Karpas-422 (cell line): Measurements from ENCODE around the gene ISG15. TPM values are rescaled to one million over a fixed set of nuclear protein-coding genes. Genes with fewer than 3 reads are reported as not detected.

ENCODE experiments used
- DNase-seq: peaks from one replicate; pipeline ENCODE4 v3.0.0-alpha.2; 2015
- H2AFZ ChIP-seq: fragments of 200-600 bp; sonication (generic); 2 replicates; pipeline ENCODE4 v1.6.1; 2014; ENCODE audit warnings: antibody characterized with exemption, low read length, mixed read lengths
- H3K27ac ChIP-seq: fragments of 200-600 bp; sonication (generic); 2 replicates; pipeline ENCODE4 v1.5.1; 2014; ENCODE audit warnings: mild to moderate bottlenecking, low read length, moderate library complexity
- H3K27me3 ChIP-seq: fragments of 200-600 bp; sonication (generic); 2 replicates; pipeline ENCODE4 v1.6.1; 2014; ENCODE audit warnings: low read length, mixed read lengths
- H3K36me3 ChIP-seq: fragments of 200-600 bp; sonication (generic); 2 replicates; pipeline ENCODE4 v1.6.1; 2014; ENCODE audit warnings: low read length, mixed read lengths; ENCODE audit not compliant: insufficient read depth
- H3K4me1 ChIP-seq: fragments of 200-600 bp; sonication (generic); 2 replicates; pipeline ENCODE4 v1.6.1; 2014; ENCODE audit warnings: mild to moderate bottlenecking, low read length, mixed read lengths
- H3K4me2 ChIP-seq: fragments of 200-600 bp; sonication (generic); 2 replicates; pipeline ENCODE4 v1.6.1; 2014; ENCODE audit warnings: low read length, low read depth, mild to moderate bottlenecking; ENCODE audit not compliant: poor library complexity, severe bottlenecking
- H3K4me3 ChIP-seq: fragments of 200-600 bp; sonication (generic); 2 replicates; pipeline ENCODE4 v1.5.1; 2014; ENCODE audit warnings: mild to moderate bottlenecking, antibody characterized with exemption, low read length, mixed read lengths
- H3K79me2 ChIP-seq: fragments of 200-600 bp; sonication (generic); 2 replicates; pipeline ENCODE4 v1.6.1; 2014; ENCODE audit warnings: mild to moderate bottlenecking, low read length, mixed read lengths
- H3K9ac ChIP-seq: fragments of 200-600 bp; sonication (generic); 2 replicates; pipeline ENCODE4 v1.6.0; 2014; ENCODE audit warnings: low read length
- H3K9me2 ChIP-seq: fragments of 200-600 bp; sonication (generic), shearing (Covaris generic); replicated peaks from 2 replicates; pipeline ENCODE4 v1.6.0; 2014; ENCODE audit warnings: mild to moderate bottlenecking, low read length, moderate library complexity; ENCODE audit not compliant: insufficient read depth
- H3K9me3 ChIP-seq: fragments of 300-700, 200-600 bp; sonication (generic); 2 replicates; pipeline ENCODE4 v1.6.1; 2014; ENCODE audit warnings: low read length, mixed read lengths
- H4K20me1 ChIP-seq: fragments of 200-600 bp; sonication (generic); 2 replicates; pipeline ENCODE4 v1.6.1; 2014; ENCODE audit warnings: mild to moderate bottlenecking, antibody characterized with exemption, low read length, low read depth; ENCODE audit not compliant: insufficient read depth
- total RNA-seq: library from RNA; depleted of rRNA; stranded (reverse); fragments of >200 nt; shearing (Covaris generic); gene quantifications from 2 replicates; pipeline ENCODE4 v1.2.3, GENCODE V29; 2014; ENCODE audit warnings: low replicate concordance

The ISG15 gene
- total RNA-seq, 1 experiment from 2014 or later, result 102 TPM

GRCh38 chr1:999725-1000356 is 13.5 kb upstream of the ISG15 start, which contains the start of gene HES4:
Gene HES4, minus strand, starts transcription at chr1:1000097. Its CDS starts 124 bp downstream, at chr1:999973.
- Histone ChIP-seq H3K4me2 (no peak within 1 kb of the TSS), H3K27ac (no peak within 1 kb of the TSS), H3K27me3 (no peaks in the 10 kb centered on the region), H3K4me3 (no peak within 1 kb of the TSS), H3K9me2 (no peaks in the 10 kb centered on the region), H3K36me3 (no peaks in the 10 kb centered on the region), H3K9me3 (no peaks in the 10 kb centered on the region), H2AFZ (no peak within 1 kb of the TSS), H3K79me2 (no peaks in the 10 kb centered on the region), H3K9ac (no peak within 1 kb of the TSS), H4K20me1 (no peaks in the 10 kb centered on the region), H3K4me1 (no peaks in the 10 kb centered on the region)
- no peak for DNase-seq

- no peak overlapping the region for H3K27ac ChIP-seq
- H4K20me1 ChIP-seq, result no peaks in the 10 kb centered on the region
- H3K79me2 ChIP-seq, result no peaks in the 10 kb centered on the region
- H3K9ac ChIP-seq, result no peak overlapping the region
- no peaks in the 10 kb centered on the region for H3K36me3 ChIP-seq
- no peaks in the 10 kb centered on the region for H3K27me3 ChIP-seq
- no peak for DNase-seq
- no peaks in the 10 kb centered on the region for H3K9me3 ChIP-seq
- H3K4me2 ChIP-seq, result no peak overlapping the region
- H3K4me3 ChIP-seq, result no peak overlapping the region
- H3K4me1 ChIP-seq, result no peaks in the 10 kb centered on the region
- no peaks in the 10 kb centered on the region for H3K9me2 ChIP-seq
- H2AFZ ChIP-seq, result no peak overlapping the region
These were observed 12.8 kb upstream of the ISG15 start for GRCh38 chr1:1000357-1001056.

- H4K20me1 ChIP-seq, result no peaks in the 10 kb centered on the region
- H3K9ac ChIP-seq, result no peak overlapping the region
- no peak overlapping the region for H3K4me2 ChIP-seq
- no peaks in the 10 kb centered on the region for H3K9me3 ChIP-seq
- no peaks in the 10 kb centered on the region for H3K36me3 ChIP-seq
- H3K9me2 ChIP-seq, result no peaks in the 10 kb centered on the region
- H3K27me3 ChIP-seq, result no peaks in the 10 kb centered on the region
- H3K27ac ChIP-seq, result no peak overlapping the region
- no peak for DNase-seq
- no peak overlapping the region for H2AFZ ChIP-seq
- H3K79me2 ChIP-seq, result no peaks in the 10 kb centered on the region
- H3K4me3 ChIP-seq, result no peak overlapping the region
- no peaks in the 10 kb centered on the region for H3K4me1 ChIP-seq
These were observed 12.1 kb upstream of the ISG15 start for GRCh38 chr1:1001057-1001783.

- DNase-seq, result no peak
These were observed 9.5 kb upstream of the ISG15 start for GRCh38 chr1:1003618-1004419.

GRCh38 chr1:1004420-1004779 is 8.9 kb upstream of the ISG15 start:
- no peak for DNase-seq
- no peaks in the 10 kb centered on the region for H4K20me1 ChIP-seq

More at GRCh38 chr1:1003618-1004419, 9.5 kb upstream of the ISG15 start:
- no peaks in the 10 kb centered on the region for H3K9me3 ChIP-seq
- H3K9me2 ChIP-seq, result no peaks in the 10 kb centered on the region
- H3K27me3 ChIP-seq, result no peaks in the 10 kb centered on the region
- no peak overlapping the region for H3K27ac ChIP-seq
- no peak overlapping the region for H3K4me2 ChIP-seq
- H3K79me2 ChIP-seq, result no peaks in the 10 kb centered on the region
- no peaks in the 10 kb centered on the region for H3K4me1 ChIP-seq
- no peak overlapping the region for H2AFZ ChIP-seq
- no peaks in the 10 kb centered on the region for H3K36me3 ChIP-seq
- no peak overlapping the region for H3K4me3 ChIP-seq
- H4K20me1 ChIP-seq, result no peaks in the 10 kb centered on the region
- H3K9ac ChIP-seq, result no peak overlapping the region

GRCh38 chr1:1004780-1005697 is 8.3 kb upstream of the ISG15 start:
- no peaks in the 10 kb centered on the region for H3K9me2 ChIP-seq
- H2AFZ ChIP-seq, result no peak overlapping the region
- H3K4me1 ChIP-seq, result no peaks in the 10 kb centered on the region
- no peaks in the 10 kb centered on the region for H4K20me1 ChIP-seq
- H3K4me3 ChIP-seq, result no peak overlapping the region
- H3K36me3 ChIP-seq, result no peaks in the 10 kb centered on the region
- H3K9ac ChIP-seq, result no peak overlapping the region
- no peaks in the 10 kb centered on the region for H3K79me2 ChIP-seq
- no peaks in the 10 kb centered on the region for H3K27me3 ChIP-seq
- DNase-seq, result no peak
- H3K4me2 ChIP-seq, result no peak overlapping the region
- H3K9me3 ChIP-seq, result no peaks in the 10 kb centered on the region
- H3K27ac ChIP-seq, result no peak overlapping the region

More at GRCh38 chr1:1004420-1004779, 8.9 kb upstream of the ISG15 start:
- Histone ChIP-seq H3K4me2 (no peak overlapping the region), H3K9me3 (no peaks in the 10 kb centered on the region), H3K4me1 (no peaks in the 10 kb centered on the region), H3K4me3 (no peak overlapping the region), H3K36me3 (no peaks in the 10 kb centered on the region), H3K27me3 (no peaks in the 10 kb centered on the region), H3K9ac (no peak overlapping the region), H3K27ac (no peak overlapping the region), H2AFZ (no peak overlapping the region), H3K9me2 (no peaks in the 10 kb centered on the region), H3K79me2 (no peaks in the 10 kb centered on the region)

GRCh38 chr1:1005774-1006304 is 7.5 kb upstream of the ISG15 start:
- Histone ChIP-seq H3K27me3 (no peaks in the 10 kb centered on the region), H3K9ac (no peak overlapping the region), H3K4me2 (no peak overlapping the region), H3K27ac (no peak overlapping the region), H3K9me3 (no peaks in the 10 kb centered on the region), H4K20me1 (no peaks in the 10 kb centered on the region), H3K9me2 (no peaks in the 10 kb centered on the region), H2AFZ (no peak overlapping the region), H3K36me3 (no peaks in the 10 kb centered on the region), H3K4me3 (no peak overlapping the region), H3K4me1 (no peaks in the 10 kb centered on the region), H3K79me2 (no peaks in the 10 kb centered on the region)
- no peak for DNase-seq
